ACC112 (cell line): ENCODE measurements around the gene CSRP2.

ENCODE experiments used
- H2AFZ ChIP-seq: fragments of 200-600 bp; sonication (generic); one replicate; pipeline ENCODE4 v1.6.0; 2017; ENCODE audit warnings: antibody characterized with exemption, low read length; ENCODE audit not compliant: unreplicated experiment
- H3K27ac ChIP-seq: fragments of 200-600 bp; sonication (generic); 2 replicates; pipeline ENCODE4 v1.5.1; 2014; ENCODE audit warnings: low read depth, mild to moderate bottlenecking, antibody characterized with exemption, low read length, moderate library complexity
- H3K27me3 ChIP-seq: fragments of 200-600 bp; sonication (generic); 2 replicates; pipeline ENCODE4 v1.6.1; 2014; ENCODE audit warnings: mild to moderate bottlenecking, antibody characterized with exemption, low read length, moderate library complexity, mixed read lengths; ENCODE audit not compliant: insufficient read depth
- H3K36me3 ChIP-seq: fragments of 200-600 bp; sonication (generic); 2 replicates; pipeline ENCODE4 v1.6.1; 2016; ENCODE audit warnings: mild to moderate bottlenecking, antibody characterized with exemption, low read length, moderate library complexity, mixed read lengths; ENCODE audit not compliant: insufficient read depth
- H3K4me1 ChIP-seq: fragments of 200-600 bp; sonication (generic); one replicate; pipeline ENCODE4 v1.6.1; 2016; ENCODE audit warnings: low read length, mixed read lengths; ENCODE audit not compliant: insufficient read depth, unreplicated experiment, control insufficient read depth
- H3K4me3 ChIP-seq: fragments of 200-600 bp; sonication (generic); 2 replicates; pipeline ENCODE4 v1.5.1; 2014; ENCODE audit warnings: mild to moderate bottlenecking, low read depth, low read length
- H3K79me2 ChIP-seq: fragments of 200-600 bp; sonication (generic); one replicate; pipeline ENCODE4 v1.6.0; 2016; ENCODE audit warnings: low read length; ENCODE audit not compliant: control insufficient read depth, unreplicated experiment, insufficient read depth

Gene CSRP2

DNA sequence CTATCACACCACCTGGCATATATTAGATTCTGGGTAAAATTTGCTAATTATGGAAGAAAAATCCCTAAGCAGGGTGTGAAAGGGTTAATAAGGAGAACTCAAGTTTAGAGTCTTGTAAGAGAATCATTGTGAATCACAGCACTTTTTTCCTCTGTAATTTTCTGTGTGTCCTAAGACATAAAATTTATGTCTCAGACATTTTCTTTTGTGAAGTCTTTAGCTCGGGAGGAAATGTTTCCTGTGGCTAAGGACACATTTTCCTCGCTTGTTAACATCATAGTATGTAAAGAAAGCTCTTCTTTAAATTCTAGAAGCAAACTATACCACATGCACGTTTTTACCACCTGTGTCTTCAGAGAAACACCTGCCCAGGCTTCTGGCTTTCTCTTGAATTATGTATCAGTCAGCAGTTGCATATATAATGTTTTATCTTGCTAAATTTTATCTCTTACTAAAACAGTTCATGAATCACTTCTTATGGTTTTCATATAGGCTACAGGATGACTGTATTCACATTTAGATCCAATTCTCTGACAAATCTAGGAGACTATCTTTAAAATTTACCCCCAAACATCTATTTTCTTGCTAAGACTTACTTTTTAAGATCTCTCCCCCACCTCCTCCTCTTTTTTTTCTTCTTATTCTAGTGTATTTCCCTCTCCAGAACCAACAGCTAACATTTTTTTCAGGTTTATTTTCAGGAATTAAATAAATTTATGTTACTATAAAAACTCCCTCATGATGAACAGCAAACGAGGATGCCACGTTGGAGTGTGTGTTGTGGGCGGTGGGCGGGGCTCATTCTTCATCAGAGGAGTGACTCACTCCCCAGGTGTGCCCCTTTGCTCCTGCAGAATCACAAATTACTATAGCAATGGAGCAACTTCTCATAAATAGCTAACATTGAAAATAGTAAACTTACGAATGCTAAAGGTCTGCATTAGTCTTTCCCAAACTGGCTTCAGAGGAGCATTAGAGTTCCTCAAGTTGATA lies 11.6 kb upstream of the CSRP2 start:
- H3K79me2 ChIP-seq: no peaks in the 10 kb centered on the region
- H2AFZ ChIP-seq: no peak overlapping the region
- H3K36me3 ChIP-seq: no peaks in the 10 kb centered on the region
- H3K4me1 ChIP-seq: no peaks in the 10 kb centered on the region
- peaks cover 24% of the 10 kb centered on the region for H3K27me3 ChIP-seq
- no peak overlapping the region for H3K27ac ChIP-seq
- no peak overlapping the region for H3K4me3 ChIP-seq

DNA sequence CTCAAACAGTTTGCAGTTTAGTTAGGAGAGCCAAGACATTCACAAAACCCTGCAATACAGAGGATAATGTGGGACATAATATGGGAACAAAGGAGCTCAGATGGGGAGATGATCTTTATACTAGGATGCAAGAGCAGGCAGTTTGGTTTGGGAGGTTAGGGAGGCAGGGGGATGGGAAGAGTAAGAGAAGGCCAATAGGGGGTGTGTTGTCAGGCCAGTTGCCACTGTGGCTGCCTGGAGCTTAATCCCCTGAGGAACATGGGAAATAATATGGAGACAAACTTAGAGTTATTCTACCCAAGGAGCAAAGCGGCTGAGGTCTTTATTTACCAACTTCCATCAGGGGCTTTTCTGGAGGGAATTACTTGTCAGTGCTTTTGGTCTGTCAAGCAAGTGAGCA lies 10.0 kb upstream of the CSRP2 start:
- Histone ChIP-seq H3K36me3 (no peaks in the 10 kb centered on the region), H2AFZ (no peak overlapping the region), H3K4me1 (peaks cover 5% of the 10 kb centered on the region), H3K27me3 (peaks cover 24% of the 10 kb centered on the region), H3K27ac (no peak overlapping the region), H3K79me2 (no peaks in the 10 kb centered on the region), H3K4me3 (no peak overlapping the region)

DNA sequence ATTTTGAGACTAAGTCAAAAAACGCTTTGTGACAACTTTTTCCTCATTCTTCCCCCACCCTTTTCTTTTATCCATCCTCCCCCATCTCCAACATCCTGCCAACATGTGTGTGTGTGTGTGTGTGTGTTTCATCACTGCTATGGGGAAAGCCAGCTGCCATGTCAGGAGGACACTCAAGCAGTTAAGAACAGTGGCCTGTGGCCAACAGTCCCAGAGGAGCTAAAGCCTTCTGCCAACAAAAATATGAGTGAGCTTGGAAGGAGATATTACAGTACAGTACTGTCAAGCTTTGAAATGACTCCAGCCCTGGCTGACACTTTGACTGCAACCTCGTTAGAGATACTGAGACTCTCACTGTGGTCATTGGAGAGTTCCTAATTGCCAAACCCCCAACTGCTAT lies 5.0 kb upstream of the CSRP2 start:
- no peak overlapping the region for H3K4me3 ChIP-seq
- H3K27ac ChIP-seq: peak overlapping the region; percentile 19; the same call in 1 of the 2 replicates
- no peak overlapping the region for H2AFZ ChIP-seq
- H3K4me1 ChIP-seq: peaks cover 18% of the 10 kb centered on the region
- H3K79me2 ChIP-seq: no peaks in the 10 kb centered on the region
- H3K27me3 ChIP-seq: no peaks in the 10 kb centered on the region
- no peaks in the 10 kb centered on the region for H3K36me3 ChIP-seq

DNA sequence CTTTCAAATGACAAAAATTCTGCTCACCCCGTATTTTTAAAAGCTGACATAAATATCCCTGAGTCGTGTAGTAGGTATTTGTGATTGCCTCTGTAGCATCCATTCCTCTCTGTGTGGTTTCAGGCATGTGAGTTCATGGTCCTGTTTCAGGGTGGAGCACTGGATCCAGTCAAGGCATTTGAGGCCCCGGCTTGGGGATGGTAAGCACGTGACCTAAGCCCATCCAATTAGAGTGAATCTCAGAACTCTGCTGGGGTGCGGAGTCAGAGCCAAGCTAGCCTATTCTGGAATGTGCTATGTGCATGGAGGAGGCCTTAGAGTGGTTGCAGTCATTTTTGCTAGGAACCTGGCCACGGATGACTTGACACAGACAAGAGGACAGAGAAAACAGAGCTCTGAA lies 4.3 kb upstream of the CSRP2 start:
- Histone ChIP-seq H2AFZ (no peak overlapping the region), H3K4me3 (peak overlapping the region; percentile 8; the same call in 1 of the 2 replicates), H3K4me1 (peaks cover 18% of the 10 kb centered on the region), H3K27me3 (no peaks in the 10 kb centered on the region), H3K79me2 (no peaks in the 10 kb centered on the region), H3K36me3 (no peaks in the 10 kb centered on the region), H3K27ac (peak overlapping the region; percentile 19; the same call in 1 of the 2 replicates)

- Histone ChIP-seq H2AFZ (no peak overlapping the region), H3K4me3 (no peak overlapping the region), H3K27ac (no peak overlapping the region), H3K27me3 (no peaks in the 10 kb centered on the region), H3K4me1 (peaks cover 20% of the 10 kb centered on the region), H3K36me3 (no peaks in the 10 kb centered on the region), H3K79me2 (no peaks in the 10 kb centered on the region)
Measured at GRCh38 chr12:76882367-76882766, 3.5 kb upstream of the CSRP2 start.

GRCh38 chr12:76881142-76881541 lies 2.3 kb upstream of the CSRP2 start:
- Histone ChIP-seq H3K36me3 (no peaks in the 10 kb centered on the region), H3K27me3 (no peaks in the 10 kb centered on the region), H3K27ac (no peak overlapping the region), H2AFZ (no peak overlapping the region), H3K4me1 (peaks cover 23% of the 10 kb centered on the region), H3K4me3 (no peak overlapping the region), H3K79me2 (peaks cover 6% of the 10 kb centered on the region)

- no peak overlapping the region for H2AFZ ChIP-seq
- H3K27ac ChIP-seq: no peak overlapping the region
- H3K36me3 ChIP-seq: no peaks in the 10 kb centered on the region
Measured at GRCh38 chr12:76880519-76881023, 1.8 kb upstream of the CSRP2 start.

DNA sequence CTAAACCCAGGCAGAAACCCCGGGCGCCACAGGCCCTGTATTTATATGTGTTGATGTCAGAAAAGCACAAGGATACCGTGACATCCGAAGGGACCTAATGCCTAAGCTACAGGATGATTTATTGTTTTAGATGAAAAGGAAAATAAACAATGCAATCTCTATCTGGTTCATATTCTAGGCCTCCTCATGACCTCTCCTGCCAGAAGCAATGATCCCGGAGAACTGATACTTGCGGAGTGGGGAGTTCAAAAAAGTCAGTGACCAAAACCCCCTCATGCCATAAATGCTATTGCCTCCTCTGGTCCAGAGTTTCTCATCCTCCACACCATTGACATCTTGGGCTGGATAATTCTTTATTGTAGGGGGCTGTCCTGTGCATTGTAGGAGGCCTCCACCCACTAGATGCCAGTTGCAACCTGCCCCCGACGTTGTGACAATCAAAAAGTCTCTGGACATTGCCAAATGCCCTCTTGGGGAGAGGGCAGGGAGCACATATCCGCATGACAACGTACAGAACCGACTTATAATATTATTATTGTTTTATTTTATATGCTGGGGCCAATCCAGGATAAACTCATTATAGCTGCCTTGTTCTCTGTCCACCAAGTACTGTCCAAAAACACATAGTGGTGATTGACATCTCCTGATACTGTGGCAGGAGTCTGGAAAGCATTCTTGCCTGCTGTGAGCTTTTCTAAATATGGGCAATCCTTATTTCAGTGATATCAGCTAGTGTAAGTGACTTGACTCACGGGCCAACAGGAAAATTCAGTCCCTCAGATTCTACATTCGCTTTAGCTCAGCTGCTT lies 1.1 kb upstream of the CSRP2 start:
- H2AFZ ChIP-seq: peak overlapping the region; percentile 73

More at GRCh38 chr12:76880519-76881023, 1.8 kb upstream of the CSRP2 start:
- Histone ChIP-seq H3K4me3 (no peak overlapping the region), H3K4me1 (peaks cover 23% of the 10 kb centered on the region), H3K27me3 (no peaks in the 10 kb centered on the region), H3K79me2 (peaks cover 6% of the 10 kb centered on the region)

GRCh38 chr12:76878099-76878898 lies 520 bp downstream of the CSRP2 start:
- peak overlapping the region; percentile 97 for H3K4me3 ChIP-seq
- H3K79me2 ChIP-seq: peaks cover 6% of the 10 kb centered on the region
- H3K4me1 ChIP-seq: peaks cover 13% of the 10 kb centered on the region
- H3K27ac ChIP-seq: no peak overlapping the region
- H3K27me3 ChIP-seq: no peaks in the 10 kb centered on the region
- no peaks in the 10 kb centered on the region for H3K36me3 ChIP-seq
- peak overlapping the region; percentile 73 for H2AFZ ChIP-seq

More for the DNA sequence above, 1.1 kb upstream of the CSRP2 start:
- peaks cover 23% of the 10 kb centered on the region for H3K4me1 ChIP-seq
- peak overlapping the region; percentile 97 for H3K4me3 ChIP-seq
- no peaks in the 10 kb centered on the region for H3K27me3 ChIP-seq
- peak overlapping the region; percentile 60 for H3K27ac ChIP-seq
- peaks cover 6% of the 10 kb centered on the region for H3K79me2 ChIP-seq
- no peaks in the 10 kb centered on the region for H3K36me3 ChIP-seq

GRCh38 chr12:76876696-76877229 lies 2.1 kb downstream of the CSRP2 start:
- H3K4me1 ChIP-seq: peaks cover 5% of the 10 kb centered on the region
- H3K36me3 ChIP-seq: no peaks in the 10 kb centered on the region
- no peaks in the 10 kb centered on the region for H3K27me3 ChIP-seq
- H2AFZ ChIP-seq: no peak overlapping the region
- H3K4me3 ChIP-seq: no peak overlapping the region
- H3K79me2 ChIP-seq: peaks cover 6% of the 10 kb centered on the region
- H3K27ac ChIP-seq: no peak overlapping the region
